Activated T-helper 1 cell treated with Interleukin-2 at 50 U/mL for 16 hours (primary cell): ENCODE measurements around the gene SCAANT1.

Experiments used
- DNase-seq: peaks from one replicate; pipeline ENCODE4 v3.0.0-alpha.2; 2020; ENCODE audit warnings: low read depth

The SCAANT1 gene

DNA sequence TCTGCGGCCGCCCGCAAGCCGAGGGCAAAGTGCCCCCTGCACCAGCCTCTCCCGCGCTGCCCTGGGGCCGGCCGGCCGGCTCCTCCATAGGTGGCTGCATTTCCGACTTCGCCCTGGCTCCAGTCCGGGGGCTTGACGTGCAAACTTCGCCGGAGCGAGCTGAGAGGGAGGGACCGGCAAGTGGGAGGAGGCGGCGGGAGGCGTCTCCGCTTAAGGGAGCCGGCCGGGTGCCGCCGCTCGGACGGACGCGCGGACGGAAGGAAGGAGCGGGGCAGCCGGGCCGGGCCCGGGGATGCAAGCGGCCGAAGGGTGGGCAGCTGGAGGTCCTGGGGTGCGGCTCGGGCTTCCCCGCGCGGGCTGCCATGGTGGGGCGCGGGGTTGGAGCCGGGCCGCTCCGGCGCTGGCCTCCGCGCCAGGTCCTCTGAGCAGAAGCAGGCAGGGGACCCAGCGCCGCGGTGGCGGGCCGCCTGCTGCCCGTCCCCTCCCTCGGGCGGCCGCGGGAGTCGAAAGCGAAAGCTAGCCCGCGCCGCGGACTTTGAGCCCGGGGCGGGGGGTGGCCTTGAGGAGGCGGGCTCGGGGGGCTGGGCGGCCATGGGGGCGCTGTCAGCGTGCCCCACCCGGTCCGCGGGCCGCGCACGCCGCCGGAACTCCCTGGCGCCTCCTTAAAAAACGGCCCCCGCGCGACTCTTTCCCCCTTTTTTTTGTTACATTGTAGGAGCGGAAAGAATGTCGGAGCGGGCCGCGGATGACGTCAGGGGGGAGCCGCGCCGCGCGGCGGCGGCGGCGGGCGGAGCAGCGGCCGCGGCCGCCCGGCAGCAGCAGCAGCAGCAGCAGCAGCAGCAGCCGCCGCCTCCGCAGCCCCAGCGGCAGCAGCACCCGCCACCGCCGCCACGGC, at the start of gene SCAANT1:
Gene SCAANT1 (minus strand): TSS at position 511 of the 895 bp plus-strand sequence.
- DNase-seq: peak; percentile 73

GRCh38 chr3:63961891-63962290, 49.7 kb upstream of the SCAANT1 start:
- DNase-seq: no peak

- no peak for DNase-seq
Observed at GRCh38 chr3:63960048-63960711, 48.0 kb upstream of the SCAANT1 start.

GRCh38 chr3:63959146-63959545, 47.0 kb upstream of the SCAANT1 start:
- no peak for DNase-seq

- DNase-seq: no peak
Observed at GRCh38 chr3:63955830-63956545, 43.8 kb upstream of the SCAANT1 start.

DNA sequence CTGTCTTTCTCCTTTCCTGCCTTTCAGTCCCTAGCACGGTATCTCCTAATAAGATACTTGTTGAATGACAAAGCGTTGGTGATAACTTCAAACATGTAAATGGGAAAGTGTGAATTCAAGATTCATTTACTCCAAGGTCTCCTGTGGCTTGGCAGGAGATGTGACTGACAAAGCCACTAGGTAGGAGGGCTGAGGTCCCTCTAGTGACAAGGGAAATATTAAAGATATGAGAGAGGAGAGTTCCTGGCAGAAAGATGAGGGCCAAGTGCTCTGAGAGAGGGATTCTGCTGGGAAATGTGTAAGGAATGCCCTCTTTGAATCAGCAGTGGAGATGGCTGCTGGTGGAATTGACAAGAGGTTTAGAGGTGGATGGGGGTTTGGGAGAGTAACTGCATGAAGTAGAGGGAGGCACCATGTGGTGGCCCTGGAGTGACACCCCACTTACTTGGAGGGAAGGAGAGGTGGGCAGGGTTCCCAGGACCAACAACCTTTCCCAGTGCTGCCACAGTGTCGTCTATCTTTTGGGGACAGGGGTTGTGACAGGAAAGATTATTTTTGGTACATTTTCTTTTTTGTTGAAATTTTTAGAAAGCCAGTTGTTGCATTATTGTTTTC, 43.0 kb upstream of the SCAANT1 start:
- DNase-seq: no peak

GRCh38 chr3:63954182-63954581, 42.0 kb upstream of the SCAANT1 start:
- no peak for DNase-seq

- DNase-seq: no peak
Observed at GRCh38 chr3:63952248-63952594, 40.0 kb upstream of the SCAANT1 start.

- DNase-seq: no peak
Observed at GRCh38 chr3:63951492-63952247, 39.5 kb upstream of the SCAANT1 start.

DNA sequence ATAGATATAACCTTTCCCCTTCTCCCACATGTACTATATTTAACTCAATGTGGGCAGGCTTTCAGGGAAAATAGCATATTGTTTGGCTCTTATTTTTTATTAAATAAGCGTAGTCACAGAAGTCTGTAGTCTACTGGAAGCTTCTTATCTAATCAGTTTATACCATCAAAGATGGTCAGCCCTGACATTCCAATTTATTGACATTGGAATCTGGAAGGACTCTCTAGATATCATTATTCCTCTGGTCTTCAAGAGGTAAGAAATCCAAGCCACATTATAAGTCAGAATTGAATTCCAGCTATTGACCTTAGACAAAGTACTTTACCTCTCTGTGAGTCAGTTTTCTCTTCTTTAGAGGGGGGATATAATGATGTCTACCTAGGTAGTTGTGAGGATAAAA, 38.5 kb upstream of the SCAANT1 start:
- DNase-seq: no peak

- no peak for DNase-seq
Observed at GRCh38 chr3:63949005-63949404, 36.8 kb upstream of the SCAANT1 start.

DNA sequence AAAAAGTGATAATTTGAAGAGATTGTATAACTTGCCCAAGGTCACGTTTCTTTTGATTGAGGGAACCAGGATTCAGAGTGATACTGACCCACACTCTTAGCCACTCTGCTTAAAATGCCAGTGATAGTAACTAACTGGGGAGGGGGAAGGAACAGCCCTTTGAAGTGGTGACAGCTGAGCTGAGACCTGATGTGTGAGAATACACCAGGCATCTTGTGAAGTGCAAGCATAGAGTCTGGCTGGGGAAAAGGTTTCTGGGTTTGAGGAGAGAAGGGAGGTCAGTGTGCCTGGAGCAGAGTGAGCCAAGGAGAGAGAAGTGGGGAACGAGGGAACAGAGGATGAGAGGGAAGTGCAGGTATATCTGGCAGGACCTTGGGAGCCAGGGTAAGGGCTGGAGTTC, 35.4 kb upstream of the SCAANT1 start:
- no peak for DNase-seq

GRCh38 chr3:63946753-63947152, 34.6 kb upstream of the SCAANT1 start:
- no peak for DNase-seq

DNA sequence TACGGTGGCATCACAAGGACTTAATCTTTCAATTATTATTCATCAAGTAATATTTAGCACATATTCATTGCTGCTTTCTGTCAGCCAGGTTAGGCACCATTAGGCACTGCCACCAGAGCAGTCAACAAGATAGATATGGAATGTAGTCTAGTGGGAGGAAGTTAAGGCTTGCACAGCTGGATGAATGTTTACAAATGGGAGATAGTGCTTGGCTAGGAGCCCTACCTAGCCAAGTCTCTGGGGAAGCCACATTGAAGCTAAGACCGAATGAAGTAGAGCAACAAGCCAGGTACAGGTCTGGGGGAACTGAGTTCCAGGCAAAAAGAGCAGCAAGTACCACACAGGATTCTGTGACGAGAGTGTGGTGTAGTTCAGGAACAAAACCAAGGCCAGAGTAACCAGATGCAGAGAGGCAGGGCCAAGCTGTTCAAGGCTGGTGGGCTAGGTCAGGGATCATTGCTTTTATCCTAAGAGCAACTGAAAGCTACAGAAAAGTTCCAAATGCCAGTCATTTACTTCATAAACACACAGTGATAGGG, 33.4 kb upstream of the SCAANT1 start:
- DNase-seq: no peak

DNA sequence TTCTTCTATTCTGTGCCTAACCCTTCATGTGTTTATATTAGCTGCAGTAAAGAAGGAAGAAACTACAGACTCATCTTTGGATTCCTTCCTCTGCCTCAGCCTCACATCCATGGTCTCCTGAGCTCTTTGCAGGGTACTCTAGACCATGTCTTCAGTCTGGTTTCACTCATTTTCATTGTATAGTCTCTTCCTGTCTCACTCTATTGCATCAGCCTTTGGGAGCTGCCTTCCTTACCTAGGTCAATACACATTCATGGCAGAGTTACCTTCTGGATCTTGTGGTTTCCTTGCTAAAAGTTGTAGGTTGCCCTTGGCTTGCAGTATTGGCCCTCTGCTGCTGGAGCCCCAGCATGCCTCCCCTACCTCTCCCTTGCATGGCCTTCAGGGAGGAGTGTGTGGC, 31.5 kb upstream of the SCAANT1 start:
- no peak for DNase-seq

- DNase-seq: no peak
Observed at GRCh38 chr3:63942528-63942927, 30.3 kb upstream of the SCAANT1 start.

DNA sequence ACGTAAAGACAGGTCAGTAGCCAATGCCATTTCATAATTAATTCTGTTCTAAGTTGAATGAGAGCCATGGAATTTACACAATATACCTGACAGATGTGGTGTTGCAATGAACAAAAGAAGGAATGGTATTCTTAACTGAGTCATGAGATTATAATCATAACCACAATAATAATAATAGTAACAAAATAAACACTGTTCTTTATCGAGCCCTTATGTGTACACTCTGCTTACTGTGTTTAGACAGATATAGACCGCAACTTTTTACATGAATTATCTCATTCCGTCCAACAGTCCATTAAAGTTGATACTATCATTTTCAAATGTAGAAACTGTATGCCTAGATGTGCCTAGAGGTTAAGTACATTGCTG, 28.2 kb upstream of the SCAANT1 start:
- no peak for DNase-seq

DNA sequence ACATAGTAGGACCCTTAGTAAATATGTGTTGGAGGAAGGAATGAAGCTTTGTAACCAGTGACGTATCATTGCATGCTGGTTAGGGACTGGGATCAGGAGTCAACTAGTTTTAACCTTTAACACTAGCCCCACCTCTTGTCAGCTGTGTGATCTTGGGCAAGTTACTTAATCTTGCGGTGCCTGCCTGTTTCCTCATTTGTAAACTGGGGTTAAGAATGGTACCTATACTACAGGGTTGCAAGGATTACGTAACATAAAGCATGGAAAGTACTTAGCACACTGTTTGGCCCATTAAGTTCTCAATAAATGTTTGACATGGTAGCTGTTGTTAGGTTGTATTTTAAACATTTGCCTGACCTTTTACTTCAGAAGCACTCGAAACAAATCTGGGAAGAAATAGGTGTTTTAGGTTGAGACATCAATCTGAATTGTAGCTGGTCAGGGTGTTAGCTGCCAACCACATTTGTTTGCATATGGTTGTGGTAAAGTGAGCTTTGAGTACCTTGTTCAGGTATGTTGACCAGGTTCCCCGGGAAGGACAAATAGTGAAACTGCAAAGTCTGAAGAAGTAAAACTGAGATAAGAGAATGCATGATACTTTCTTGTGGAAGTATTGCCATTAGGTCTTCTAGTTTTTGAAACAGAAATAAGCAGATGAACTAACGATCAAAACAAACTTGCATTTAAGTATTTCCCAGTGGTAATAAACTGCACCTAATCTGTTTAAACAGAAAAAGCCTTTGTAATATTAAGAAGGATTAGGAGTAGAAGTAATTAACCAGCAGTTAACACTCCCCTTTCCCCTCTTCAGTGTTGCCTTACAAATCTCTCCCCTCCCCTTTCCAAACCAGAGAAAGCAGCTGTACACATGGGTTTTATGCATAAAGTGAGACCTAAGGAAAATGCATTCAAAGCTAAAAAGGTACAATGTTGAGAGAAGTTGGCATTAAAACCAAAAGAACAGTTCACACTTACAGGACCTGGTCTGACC, 25.8 kb upstream of the SCAANT1 start:
- no peak for DNase-seq

GRCh38 chr3:63936925-63937324, 24.7 kb upstream of the SCAANT1 start:
- no peak for DNase-seq
